Measurements from ENCODE around the gene RTF1. TPM values are rescaled to one million over a fixed set of nuclear protein-coding genes. Genes with fewer than 3 reads are reported as not detected.

The RTF1 gene
- total and polyA plus RNA-seq, 2 donors (not counting 1 experiment from before 2014, with no cell fraction given): 11.9 to 39.4 TPM

DNA sequence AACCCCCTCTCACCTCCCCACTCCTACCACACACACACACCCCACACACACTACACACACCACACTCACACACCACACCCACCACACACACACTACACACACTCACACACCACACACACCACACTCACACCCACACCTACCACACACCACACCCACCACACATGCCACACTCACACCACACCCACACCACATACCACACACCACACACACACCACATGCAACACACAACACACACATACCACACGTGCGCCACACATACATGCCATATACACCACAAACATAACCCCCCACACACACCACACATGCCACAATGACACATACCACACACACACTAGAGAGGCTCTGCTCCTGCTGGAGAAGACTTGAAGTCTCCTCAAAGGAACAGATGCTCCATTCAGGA is 70.9 kb downstream of the RTF1 start:
- no peak overlapping the region for H3K27ac ChIP-seq (ENCODE audit: low read length in 2 of 2)
- no peak overlapping the region for H2AFZ ChIP-seq (ENCODE audit: insufficient read depth, low read depth, low read length, poor library complexity, severe bottlenecking)
- Mint-ChIP-seq H3K4me1 (peaks cover 16% of the 10 kb centered on the region), H3K4me3 (no peak overlapping the region), H3K27me3 (peaks cover 26% of the 10 kb centered on the region), H3K9me3 (ENCODE audit: insufficient read depth) (no peaks in the 10 kb centered on the region), H3K27ac (no peak overlapping the region)
- H3K9ac ChIP-seq (ENCODE audit: low read length): no peak overlapping the region
- H3K79me2 ChIP-seq (ENCODE audit: control insufficient read depth, insufficient read depth, low read length): no peaks in the 10 kb centered on the region
- H3K9me3 ChIP-seq (ENCODE audit: control extremely low read depth in 1 of 3, control insufficient read depth in 2 of 3, insufficient read depth in 1 of 3, low read length in 2 of 3): no peaks in the 10 kb centered on the region
- no peak overlapping the region for H3K4me2 ChIP-seq (replicated peaks; ENCODE audit: low read depth, low read length, poor library complexity, severe bottlenecking)
- H3K4me3 ChIP-seq (ENCODE audit: control extremely low read depth in 1 of 5, extremely low read depth in 1 of 5, insufficient read depth in 1 of 5, low read depth in 2 of 5, low read length in 4 of 5): no peak overlapping the region
- H3K27me3 ChIP-seq (replicated peaks in 1 of 4; ENCODE audit: control extremely low read depth in 1 of 4, control insufficient read depth in 3 of 4, insufficient read depth in 4 of 4, low read length in 3 of 4): peaks cover 0 to 38% (median 9%) of the 10 kb centered on the region in 4 experiments
- ChIA-PET POLR2A (no interaction called here), CTCF (no interaction called here)
- DNase-seq: no peak
- peaks cover 16 to 19% of the 10 kb centered on the region in 2 donors for H3K4me1 ChIP-seq (ENCODE audit: control insufficient read depth in 2 of 2, insufficient read depth in 2 of 2, low read length in 2 of 2)
- ATAC-seq (ENCODE audit: low read depth): no peak
- no peaks in the 10 kb centered on the region for H4K20me1 ChIP-seq (ENCODE audit: control insufficient read depth, insufficient read depth, low read length, poor library complexity, severe bottlenecking)
- WGBS (ENCODE audit: insufficient coverage): 97% methylated on average over 2 of the region's 2 CpGs
- no peaks in the 10 kb centered on the region for H3K36me3 ChIP-seq (replicated peaks in 1 of 2; ENCODE audit: control extremely low read depth in 1 of 2, control insufficient read depth in 1 of 2, extremely low read depth in 1 of 2, insufficient read depth in 2 of 2, low read length in 1 of 2)
- intact Hi-C loops (cut with micrococcal nuclease): no loop called here
- TF ChIP-seq, protein P1, sequence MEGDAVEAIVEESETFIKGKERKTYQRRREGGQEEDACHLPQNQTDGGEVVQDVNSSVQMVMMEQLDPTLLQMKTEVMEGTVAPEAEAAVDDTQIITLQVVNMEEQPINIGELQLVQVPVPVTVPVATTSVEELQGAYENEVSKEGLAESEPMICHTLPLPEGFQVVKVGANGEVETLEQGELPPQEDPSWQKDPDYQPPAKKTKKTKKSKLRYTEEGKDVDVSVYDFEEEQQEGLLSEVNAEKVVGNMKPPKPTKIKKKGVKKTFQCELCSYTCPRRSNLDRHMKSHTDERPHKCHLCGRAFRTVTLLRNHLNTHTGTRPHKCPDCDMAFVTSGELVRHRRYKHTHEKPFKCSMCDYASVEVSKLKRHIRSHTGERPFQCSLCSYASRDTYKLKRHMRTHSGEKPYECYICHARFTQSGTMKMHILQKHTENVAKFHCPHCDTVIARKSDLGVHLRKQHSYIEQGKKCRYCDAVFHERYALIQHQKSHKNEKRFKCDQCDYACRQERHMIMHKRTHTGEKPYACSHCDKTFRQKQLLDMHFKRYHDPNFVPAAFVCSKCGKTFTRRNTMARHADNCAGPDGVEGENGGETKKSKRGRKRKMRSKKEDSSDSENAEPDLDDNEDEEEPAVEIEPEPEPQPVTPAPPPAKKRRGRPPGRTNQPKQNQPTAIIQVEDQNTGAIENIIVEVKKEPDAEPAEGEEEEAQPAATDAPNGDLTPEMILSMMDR (IDR thresholded peaks at IDR 0.05): no peak
- TF ChIP-seq EZH2 (IDR thresholded peaks at IDR 0.05; ENCODE audit: borderline replicate concordance, insufficient read depth, low read depth, low read length, poor library complexity, severe bottlenecking): no peak

DNA sequence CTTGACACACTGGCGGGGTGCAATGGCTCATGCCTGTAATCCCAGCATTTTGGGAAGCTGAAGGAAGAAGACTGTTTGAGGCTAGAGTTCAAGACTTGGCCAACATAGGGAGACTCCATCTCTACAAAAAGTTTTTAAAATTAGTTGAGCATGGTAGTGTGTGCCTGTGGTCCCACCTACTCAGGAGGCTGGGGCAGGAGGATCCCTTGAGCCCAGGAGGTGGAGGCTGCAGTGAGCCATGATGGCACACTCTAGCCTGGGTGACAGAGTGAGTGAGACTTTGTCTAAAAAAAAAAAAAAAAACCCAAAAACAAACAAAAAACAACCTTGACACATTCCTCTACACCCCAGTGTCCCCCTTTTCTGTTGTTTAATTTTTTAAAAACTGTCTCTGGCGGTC is 72.7 kb downstream of the RTF1 start:
- no peaks in the 10 kb centered on the region for H3K9me3 Mint-ChIP-seq (ENCODE audit: insufficient read depth)
- ChIA-PET POLR2A (no interaction called here), CTCF (no interaction called here)
- Histone ChIP-seq H3K4me1 (ENCODE audit: control insufficient read depth in 2 of 2, insufficient read depth in 2 of 2, low read length in 2 of 2) (peaks cover 15% of the 10 kb centered on the region in 2 donors), H3K36me3 (replicated peaks in 1 of 2; ENCODE audit: control extremely low read depth in 1 of 2, control insufficient read depth in 1 of 2, extremely low read depth in 1 of 2, insufficient read depth in 2 of 2, low read length in 1 of 2) (no peaks in the 10 kb centered on the region), H3K27me3 (replicated peaks in 1 of 4; ENCODE audit: control extremely low read depth in 1 of 4, control insufficient read depth in 3 of 4, insufficient read depth in 4 of 4, low read length in 3 of 4) (peaks cover 0 to 45% (median 12%) of the 10 kb centered on the region in 4 experiments), H4K20me1 (ENCODE audit: control insufficient read depth, insufficient read depth, low read length, poor library complexity, severe bottlenecking) (peaks cover 6% of the 10 kb centered on the region), H3K9ac (ENCODE audit: low read length) (no peak overlapping the region), H3K79me2 (ENCODE audit: control insufficient read depth, insufficient read depth, low read length) (no peaks in the 10 kb centered on the region), H3K4me3 (ENCODE audit: control extremely low read depth in 1 of 5, extremely low read depth in 1 of 5, insufficient read depth in 1 of 5, low read depth in 2 of 5, low read length in 4 of 5) (no peak overlapping the region), H3K27ac (ENCODE audit: low read length in 2 of 2) (no peak overlapping the region), H3K4me2 (replicated peaks; ENCODE audit: low read depth, low read length, poor library complexity, severe bottlenecking) (no peak overlapping the region), H3K9me3 (ENCODE audit: control extremely low read depth in 1 of 3, control insufficient read depth in 2 of 3, insufficient read depth in 1 of 3, low read length in 2 of 3) (peaks cover 0 to 5% (median 0%) of the 10 kb centered on the region in 3 donors), H2AFZ (ENCODE audit: insufficient read depth, low read depth, low read length, poor library complexity, severe bottlenecking) (no peak overlapping the region)
- TF ChIP-seq, protein P1 (IDR thresholded peaks at IDR 0.05): no peak
- no peak for TF ChIP-seq EZH2 (IDR thresholded peaks at IDR 0.05; ENCODE audit: borderline replicate concordance, insufficient read depth, low read depth, low read length, poor library complexity, severe bottlenecking)
- ATAC-seq (ENCODE audit: low read depth) (no peak), DNase-seq (no peak)
- H3K27me3 Mint-ChIP-seq: peaks cover 28% of the 10 kb centered on the region
- H3K4me1 Mint-ChIP-seq: peaks cover 7% of the 10 kb centered on the region
- WGBS (ENCODE audit: insufficient coverage): 100% methylated on average over 1 of the region's 2 CpGs
- H3K4me3 Mint-ChIP-seq: no peak overlapping the region
- no peak overlapping the region for H3K27ac Mint-ChIP-seq
- intact Hi-C loops (cut with micrococcal nuclease): no loop called here
